ENCODE results near the gene PRKAR2B.

The PRKAR2B gene

GRCh38 chr7:107185716-107186115 lies 141.2 kb downstream of the PRKAR2B start:
- no peak for DNase-seq (ENCODE audit: low spot score)

- DNase-seq (ENCODE audit: low spot score): no peak
These were observed 141.7 kb downstream of the PRKAR2B start for GRCh38 chr7:107186240-107186639.

- DNase-seq (ENCODE audit: low spot score): no peak
These were observed 143.3 kb downstream of the PRKAR2B start for GRCh38 chr7:107187774-107188173.

- DNase-seq (ENCODE audit: low spot score): no peak
These were observed 145.6 kb downstream of the PRKAR2B start for GRCh38 chr7:107190090-107190489.

GRCh38 chr7:107194052-107194451 lies 149.5 kb downstream of the PRKAR2B start:
- DNase-seq (ENCODE audit: low spot score): no peak

GRCh38 chr7:107196834-107197610 lies 152.5 kb downstream of the PRKAR2B start:
- no peak for DNase-seq (ENCODE audit: low spot score)

- peak; percentile 64 for DNase-seq (ENCODE audit: low spot score)
These were observed 157.4 kb downstream of the PRKAR2B start for GRCh38 chr7:107201795-107202450.

- DNase-seq (ENCODE audit: low spot score): no peak
These were observed 159.1 kb downstream of the PRKAR2B start for GRCh38 chr7:107203607-107204006.

- no peak for DNase-seq (ENCODE audit: low spot score)
These were observed 161.6 kb downstream of the PRKAR2B start for GRCh38 chr7:107206136-107206535.

GRCh38 chr7:107206706-107207105 lies 162.2 kb downstream of the PRKAR2B start:
- DNase-seq (ENCODE audit: low spot score): no peak

GRCh38 chr7:107207459-107207858 lies 163.0 kb downstream of the PRKAR2B start:
- DNase-seq (ENCODE audit: low spot score): no peak

GRCh38 chr7:107208024-107208521 lies 163.6 kb downstream of the PRKAR2B start:
- DNase-seq (ENCODE audit: low spot score): no peak

- no peak for DNase-seq (ENCODE audit: low spot score)
These were observed 164.1 kb downstream of the PRKAR2B start for GRCh38 chr7:107208563-107208962.

GRCh38 chr7:107209565-107209964 lies 165.1 kb downstream of the PRKAR2B start:
- no peak for DNase-seq (ENCODE audit: low spot score)

GRCh38 chr7:107210400-107210799 lies 165.9 kb downstream of the PRKAR2B start:
- no peak for DNase-seq (ENCODE audit: low spot score)

Data from SW480 (cell line).